BE2C (cell line): ENCODE measurements around the gene PTPRG.

Experiments
- DNase-seq: peaks from one replicate; pipeline ENCODE4 v3.0.0-alpha.2; 2020
- H3K27me3 ChIP-seq: fragments of 250-450 bp; sonication (Bioruptor Pico); 2 replicates; pipeline ENCODE4 v1.5.1; 2020; ENCODE audit warnings: mild to moderate bottlenecking
- H3K36me3 ChIP-seq: fragments of 250-450 bp; sonication (Bioruptor Pico); 2 replicates; pipeline ENCODE4 v1.5.1; 2020; ENCODE audit warnings: mild to moderate bottlenecking
- H3K4me1 ChIP-seq: fragments of 250-450 bp; sonication (Bioruptor Pico); 2 replicates; pipeline ENCODE4 v1.5.1; 2020
- H3K4me3 ChIP-seq: 2 replicates; pipeline ENCODE4 v1.5.1; 2011; ENCODE audit warnings: low read depth, low read length
- H3K9me3 ChIP-seq: fragments of 250-450 bp; sonication (Bioruptor Pico); 2 replicates; pipeline ENCODE4 v1.5.1; 2020
- CTCF ChIP-seq: IDR thresholded peaks from 2 replicates; pipeline ENCODE4 v1.5.1; 2012; ENCODE audit warnings: mild to moderate bottlenecking, low read depth, low read length

PTPRG gene

GRCh38 chr3:61894988-61895935 lies 333.9 kb downstream of the PTPRG start:
- peak; percentile 87 for DNase-seq
- Histone ChIP-seq H3K4me1 (peaks cover 16% of the 10 kb centered on the region), H3K36me3 (no peaks in the 10 kb centered on the region), H3K9me3 (no peaks in the 10 kb centered on the region), H3K4me3 (no peak overlapping the region), H3K27me3 (no peaks in the 10 kb centered on the region)
- TF ChIP-seq CTCF, result 0 out of 2 replicates have a peak, but pooled peaks have one; percentile 8

- Histone ChIP-seq H3K4me1 (peaks cover 16% of the 10 kb centered on the region), H3K9me3 (no peaks in the 10 kb centered on the region), H3K4me3 (no peak overlapping the region), H3K36me3 (no peaks in the 10 kb centered on the region), H3K27me3 (no peaks in the 10 kb centered on the region)
- no peak for DNase-seq
- no peak for TF ChIP-seq CTCF
Measured at GRCh38 chr3:61896251-61896650, 334.9 kb downstream of the PTPRG start.

GRCh38 chr3:61897848-61898247 lies 336.5 kb downstream of the PTPRG start:
- no peak for TF ChIP-seq CTCF
- Histone ChIP-seq H3K4me3 (no peak overlapping the region), H3K4me1 (peaks cover 16% of the 10 kb centered on the region), H3K27me3 (no peaks in the 10 kb centered on the region), H3K9me3 (no peaks in the 10 kb centered on the region), H3K36me3 (no peaks in the 10 kb centered on the region)
- DNase-seq, result no peak

GRCh38 chr3:61899700-61900462 lies 338.5 kb downstream of the PTPRG start:
- Histone ChIP-seq H3K4me1 (peaks cover 8% of the 10 kb centered on the region; the same call in 1 of the 2 replicates), H3K9me3 (no peaks in the 10 kb centered on the region), H3K4me3 (no peak overlapping the region), H3K27me3 (no peaks in the 10 kb centered on the region), H3K36me3 (no peaks in the 10 kb centered on the region)
- TF ChIP-seq CTCF, result no peak
- DNase-seq, result no peak

GRCh38 chr3:61901496-61901895 lies 340.1 kb downstream of the PTPRG start:
- DNase-seq, result no peak
- TF ChIP-seq CTCF, result no peak

More at GRCh38 chr3:61901496-61901895, 340.1 kb downstream of the PTPRG start:
- Histone ChIP-seq H3K4me1 (no peaks in the 10 kb centered on the region), H3K4me3 (no peak overlapping the region), H3K9me3 (no peaks in the 10 kb centered on the region), H3K36me3 (no peaks in the 10 kb centered on the region), H3K27me3 (no peaks in the 10 kb centered on the region)
